K562 (cell line): Measurements from ENCODE around the gene NEDD4L.

ENCODE experiments used
- JUND ChIP-seq, 2 experiments: IDR thresholded peaks; 2 replicates in 1 of 2; 3 replicates in 1 of 2; pipeline ENCODE4 v1.6.1; 2011; ENCODE audit warnings: borderline replicate concordance in 2 of 2, low read depth in 2 of 2, low read length in 2 of 2, improper control_type of control experiment in 1 of 2, missing biosample characterization in 1 of 2, missing genetic modification characterization in 1 of 2, missing genetic modification reagents in 1 of 2
- NR1H2 ChIP-seq: sonication (generic); formaldehyde crosslinking; IDR thresholded peaks from 2 replicates; pipeline ENCODE4 v1.4.0; 2020; ENCODE audit warnings: mild to moderate bottlenecking, missing genetic modification reagents
- POLR2A ChIP-seq: fragments of 450-650 bp; conservative IDR thresholded peaks from 2 replicates; pipeline ENCODE4 v1.6.1; 2016
- ZNF12 ChIP-seq: sonication (generic); formaldehyde crosslinking; IDR thresholded peaks from 2 replicates; pipeline ENCODE4 v1.4.0; 2020; ENCODE audit warnings: mild to moderate bottlenecking, missing genetic modification reagents
- ZNF561 ChIP-seq: fragments of 450-650 bp; formaldehyde crosslinking; conservative IDR thresholded peaks from 2 replicates; pipeline ENCODE4 v1.4.0; 2020; ENCODE audit warnings: mild to moderate bottlenecking, moderate library complexity

DNA sequence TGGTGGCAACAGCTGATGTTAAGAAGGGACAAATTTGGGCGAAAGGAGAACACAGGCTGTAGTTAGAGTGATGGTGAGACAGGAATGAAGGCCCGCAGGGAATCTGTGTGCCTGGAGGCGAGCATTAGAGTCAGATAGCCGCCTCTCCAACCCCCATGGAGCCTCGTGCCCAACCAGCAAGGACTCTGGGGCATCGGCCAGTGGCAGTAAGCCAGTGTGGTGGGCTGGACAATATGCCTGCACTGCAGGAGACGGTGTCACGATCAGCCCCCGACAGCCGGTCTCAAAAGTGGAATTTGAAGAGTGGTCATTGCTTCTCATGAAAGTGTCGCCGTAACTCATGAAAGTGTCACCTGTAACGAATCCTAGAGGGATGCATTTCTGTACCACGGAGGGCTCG is 335.4 kb downstream of the NEDD4L start:
- TF ChIP-seq NR1H2 (CRISPR knock-in tag) (no peak), POLR2A (no peak), ZNF561 (CRISPR knock-in tag) (no peak), JUND (IDR thresholded peaks at IDR 0.05; ENCODE audit: borderline replicate concordance, low read depth, low read length) (no peak), JUND (tag; IDR thresholded peaks at IDR 0.05; ENCODE audit: borderline replicate concordance, low read depth, low read length) (no peak), ZNF12 (CRISPR knock-in tag) (no peak)
